HG02763 (cell line): ENCODE data around the gene RAI1.

ENCODE experiments used
- ATAC-seq: cut with Tn5 transposase; IDR thresholded peaks from one replicate; pipeline ENCODE4 v1.9.1; 2021; ENCODE audit warnings: mild to moderate bottlenecking, moderate library complexity; ENCODE audit not compliant: unreplicated experiment

Gene RAI1

GRCh38 chr17:17859909-17860765, 178.9 kb downstream of the RAI1 start:
- ATAC-seq: peak; percentile 66

GRCh38 chr17:17860766-17861107, 179.5 kb downstream of the RAI1 start:
- ATAC-seq: no peak
